ENCODE results near the gene ALMS1.
"Not testable (repeated sequence)": the region's sequence is repeated elsewhere in the genome, so short reads cannot be mapped to it uniquely, and the experiment has no call there.

DNA sequence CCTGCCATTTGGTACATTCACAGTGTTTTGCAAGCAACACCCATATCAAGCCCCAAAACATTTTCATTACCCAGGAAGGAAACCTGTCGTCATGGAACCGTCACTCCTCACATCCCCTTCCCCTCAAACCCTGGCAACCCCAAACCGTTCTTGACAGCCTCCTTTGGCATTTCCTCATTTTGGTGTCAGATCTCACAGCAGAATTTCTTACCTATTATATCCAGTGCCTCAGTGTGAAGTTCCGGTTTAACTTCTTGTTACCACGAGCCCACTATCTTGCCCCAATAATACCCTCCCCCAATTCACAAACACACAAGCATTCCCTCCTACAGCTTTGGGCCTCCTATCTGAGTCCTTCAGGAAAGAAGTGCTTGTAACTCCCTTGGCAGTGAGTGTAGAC, 240.6 kb downstream of the ALMS1 start:
- TF ChIP-seq, protein P1, sequence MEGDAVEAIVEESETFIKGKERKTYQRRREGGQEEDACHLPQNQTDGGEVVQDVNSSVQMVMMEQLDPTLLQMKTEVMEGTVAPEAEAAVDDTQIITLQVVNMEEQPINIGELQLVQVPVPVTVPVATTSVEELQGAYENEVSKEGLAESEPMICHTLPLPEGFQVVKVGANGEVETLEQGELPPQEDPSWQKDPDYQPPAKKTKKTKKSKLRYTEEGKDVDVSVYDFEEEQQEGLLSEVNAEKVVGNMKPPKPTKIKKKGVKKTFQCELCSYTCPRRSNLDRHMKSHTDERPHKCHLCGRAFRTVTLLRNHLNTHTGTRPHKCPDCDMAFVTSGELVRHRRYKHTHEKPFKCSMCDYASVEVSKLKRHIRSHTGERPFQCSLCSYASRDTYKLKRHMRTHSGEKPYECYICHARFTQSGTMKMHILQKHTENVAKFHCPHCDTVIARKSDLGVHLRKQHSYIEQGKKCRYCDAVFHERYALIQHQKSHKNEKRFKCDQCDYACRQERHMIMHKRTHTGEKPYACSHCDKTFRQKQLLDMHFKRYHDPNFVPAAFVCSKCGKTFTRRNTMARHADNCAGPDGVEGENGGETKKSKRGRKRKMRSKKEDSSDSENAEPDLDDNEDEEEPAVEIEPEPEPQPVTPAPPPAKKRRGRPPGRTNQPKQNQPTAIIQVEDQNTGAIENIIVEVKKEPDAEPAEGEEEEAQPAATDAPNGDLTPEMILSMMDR (IDR thresholded peaks at IDR 0.05): not testable (repeated sequence)
- not testable (repeated sequence) for TF ChIP-seq POLR2AphosphoS5 (IDR thresholded peaks at IDR 0.05; ENCODE audit: insufficient read depth in 1 of 2, low read depth in 1 of 2); POLR2A (IDR thresholded peaks at IDR 0.05)
